D721Med (cell line): ENCODE data around the gene EXOC2.

Experiments used
- DNase-seq: peaks from one replicate; pipeline ENCODE4 v3.0.0; 2011; ENCODE audit warnings: low spot score; ENCODE audit not compliant: insufficient read length
- FAIRE-seq: peaks from 2 replicates; lab custom pipeline; 2011; peaks lifted over from hg19 to GRCh38; lab: Jason Lieb, UNC
- CTCF ChIP-seq: IDR thresholded peaks from 2 replicates; pipeline ENCODE4 v1.5.1; 2012; ENCODE audit warnings: mild to moderate bottlenecking, control low read depth; ENCODE audit not compliant: insufficient read depth; ENCODE audit errors: missing control alignments

The EXOC2 gene

GRCh38 chr6:489001-489400 is 203.9 kb downstream of the EXOC2 start:
- no peak for DNase-seq
- TF ChIP-seq CTCF, result no peak
- no peak for FAIRE-seq

- no peak for FAIRE-seq
- no peak for TF ChIP-seq CTCF
These were observed 205.0 kb downstream of the EXOC2 start for GRCh38 chr6:487956-488355.

GRCh38 chr6:485655-486170 is 207.2 kb downstream of the EXOC2 start:
- FAIRE-seq (no peak), DNase-seq (no peak)
- no peak for TF ChIP-seq CTCF

More at GRCh38 chr6:487956-488355, 205.0 kb downstream of the EXOC2 start:
- DNase-seq, result no peak

GRCh38 chr6:484746-485145 is 208.2 kb downstream of the EXOC2 start:
- no peak for TF ChIP-seq CTCF
- DNase-seq (no peak), FAIRE-seq (no peak)

GRCh38 chr6:484086-484745 is 208.7 kb downstream of the EXOC2 start:
- FAIRE-seq, result no peak
- DNase-seq, result no peak
- TF ChIP-seq CTCF, result no peak

- DNase-seq (no peak), FAIRE-seq (no peak)
- TF ChIP-seq CTCF, result no peak
These were observed 217.6 kb downstream of the EXOC2 start for GRCh38 chr6:475314-475713.

- DNase-seq, result no peak
- no peak for FAIRE-seq
- no peak for TF ChIP-seq CTCF
These were observed 218.3 kb downstream of the EXOC2 start for GRCh38 chr6:474453-475185.
